Heart left ventricle (tissue), 16 donors: Measurements from ENCODE around the gene NR5A2. TPM values are rescaled to one million over a fixed set of nuclear protein-coding genes. Genes with fewer than 3 reads are reported as not detected.

ENCODE experiments used
- ATAC-seq, 4 donors: fragments of 200-7000 bp; cut with Tn5 transposase; one replicate each; pipeline ENCODE4 v1.9.1; 2020 to 2022; ENCODE audit warnings: moderate library complexity in 4 of 4, mild to moderate bottlenecking in 3 of 4, moderate number of reproducible peaks in 1 of 4
- DNase-seq, 5 donors: peaks; one replicate each; pipeline ENCODE4 v3.0.0-alpha.2; 2020
- H3K27ac ChIP-seq, 12 donors: fragments of 200-600 bp; sonication (generic) in 4 of 12; one replicate each; pipeline versions ENCODE4 v1.5.0 to v1.8.0; 2016 to 2022; ENCODE audit warnings: mild to moderate bottlenecking in 2 of 12
- H3K27me3 ChIP-seq, 9 donors: fragments of 200-600 bp; sonication (generic) in 2 of 9; one replicate each; pipeline versions ENCODE4 v1.5.1 to v1.8.0; 2016 to 2022; ENCODE audit warnings: mild to moderate bottlenecking in 3 of 9
- H3K36me3 ChIP-seq, 9 donors: fragments of 200-600 bp; sonication (generic) in 2 of 9; one replicate each; pipeline versions ENCODE4 v1.5.0 to v1.8.0; 2018 to 2022; ENCODE audit warnings: mild to moderate bottlenecking in 2 of 9
- H3K4me1 ChIP-seq, 12 donors: fragments of 200-600 bp; sonication (generic) in 4 of 12; one replicate each; pipeline versions ENCODE4 v1.5.0 to v1.8.0; 2016 to 2022; ENCODE audit warnings: mild to moderate bottlenecking in 3 of 12
- H3K4me3 ChIP-seq, 12 donors: fragments of 200-600 bp; sonication (generic) in 4 of 12; one replicate each; pipeline versions ENCODE4 v1.5.0 to v1.8.0; 2017 to 2022; ENCODE audit warnings: mild to moderate bottlenecking in 9 of 12, moderate library complexity in 4 of 12
- H3K9me3 ChIP-seq, 12 donors: fragments of 200-600 bp; sonication (generic) in 4 of 12; one replicate each; pipeline versions ENCODE4 v1.5.0 to v1.8.0; 2016 to 2022; ENCODE audit warnings: mild to moderate bottlenecking in 1 of 12
- CTCF ChIP-seq, 12 donors: fragments of 200-600 bp; sonication (generic) in 4 of 12; IDR thresholded peaks; one replicate each; pipeline versions ENCODE4 v1.5.0 to v1.8.0; 2018 to 2022; ENCODE audit warnings: antibody characterized with exemption in 12 of 12, mild to moderate bottlenecking in 5 of 12
- POLR2A ChIP-seq, 2 donors: fragments of 450-650 bp; IDR thresholded peaks; one replicate each; pipeline ENCODE4 v1.6.1; 2017; ENCODE audit warnings: antibody characterized with exemption in 2 of 2, mild to moderate bottlenecking in 2 of 2, moderate library complexity in 2 of 2
- WGBS, 4 donors: extraction: QIAGEN DNeasy Blood & Tissue Kit in 2 of 4; methylation state at CpG; one replicate each; pipeline versions ENCODE4 v1.1.5 to v1.1.7; 2013 to 2018; 5-methylcytosine and 5-hydroxymethylcytosine counted together
- intact Hi-C, 10 donors: fragments of 100-400 bp; cut with DNase I; formaldehyde crosslinking; loops; one replicate each; pipeline versions ENCODE4 v1.11.1 to v1.14.2; 2022
- polyA plus RNA-seq, 2 donors: library from polyadenylated mRNA; stranded (reverse); fragments of 200-250 nt; gene quantifications; one replicate each; pipeline ENCODE4 v1.2.3, GENCODE V29; 2013
- total RNA-seq, 9 donors: library from RNA; depleted of rRNA in 2 of 9; stranded (reverse); fragments of >200 nt in 2 of 9; fragmentation: NEBNext Ultra II Directional in 3 of 9; extraction: Animal tissue kit (Norgen Biotek cat#: 25700) in 3 of 9; gene quantifications; one replicate each; pipeline versions ENCODE4 v1.1.0 to v1.2.4, GENCODE V29; 2016 to 2023
- donor health status: ischemic (EF 13 %, LVEDD 7.1; RV severe dilation, severe dysfunction).
- donor health status: healthy with polysubstance abuse.
- donor health status: DM: no; HTN: yes; CAD: no.
- donor health status: DM: no; HTN: no; CAD: no.
- donor health status: ischemic (EF 25% LVEDD 6.9; RV normal size, moderate dysfunction).
- donor health status: ischemic (EF 25% LVEDD 5.7; RV mildly dilated, moderate dysfunction).
- donor health status: healthy.
- donor health status: DM: yes; HTN: yes; CAD: no.
- donor health status: ischemic (EF 35%, LVEDD 5.7; RV mildly dilated, moderate dysfunction).
- donor health status: nonischemic (EF 11% LVEDD 7.7; RV severe dilation, severe dysfunction).
- donor health status: DM: yes; HTN: yes; CAD: no.
- donor health status: PGD.
- donor health status: ischemic (EF 29% LVEDD 5.4; RV normal size, mild dysfunction).
- donor health status: nonischemic (EF 23%, LVEDD 6.1; RV moderate dilation, normal function).

Gene NR5A2
- total and polyA plus RNA-seq, 11 donors: 0.30 to 2.7 (median 1.0) TPM

- DNase-seq (no peak), ATAC-seq (no peak)
- WGBS, 4 donors: 79 to 84% (median 82%) methylated on average over 2 of the region's 2 CpGs
- H3K9me3 ChIP-seq: no peaks in the 10 kb centered on the region
- intact Hi-C loops: no loop called here
- no peak for TF ChIP-seq POLR2A (IDR thresholded peaks at IDR 0.05)
- no peak for TF ChIP-seq CTCF (IDR thresholded peaks at IDR 0.05)
- H3K27me3 ChIP-seq: peaks cover 0 to 7% (median 0%) of the 10 kb centered on the region in 9 donors
- H3K4me1 ChIP-seq: peaks cover 0 to 5% (median 0%) of the 10 kb centered on the region in 12 donors
- H3K4me3 ChIP-seq: no peak overlapping the region
- no peak overlapping the region for H3K27ac ChIP-seq
- no peaks in the 10 kb centered on the region for H3K36me3 ChIP-seq
Measured at GRCh38 chr1:200082329-200082728, 54.8 kb downstream of the NR5A2 start.

GRCh38 chr1:200090252-200091159 lies 63.0 kb downstream of the NR5A2 start:
- DNase-seq (no peak), ATAC-seq (no peak)
- H3K4me3 ChIP-seq: no peak overlapping the region
- WGBS, 4 donors: 73 to 81% (median 77%) methylated on average over 5 of the region's 5 CpGs
- no peak overlapping the region for H3K27ac ChIP-seq
- no peaks in the 10 kb centered on the region for H3K4me1 ChIP-seq
- no peaks in the 10 kb centered on the region for H3K36me3 ChIP-seq
- TF ChIP-seq CTCF (IDR thresholded peaks at IDR 0.05) (peak in 3 of 12 donors; percentile 10 to 27 (median 14)), POLR2A (IDR thresholded peaks at IDR 0.05) (no peak)
- intact Hi-C loops: no loop called here
- H3K9me3 ChIP-seq: no peaks in the 10 kb centered on the region
- peaks cover 0 to 4% (median 0%) of the 10 kb centered on the region in 9 donors for H3K27me3 ChIP-seq

GRCh38 chr1:200095057-200095577 lies 67.6 kb downstream of the NR5A2 start:
- Histone ChIP-seq H3K4me3 (no peak overlapping the region), H3K27ac (no peak overlapping the region), H3K4me1 (peaks cover 3 to 16% (median 9%) of the 10 kb centered on the region in 12 donors), H3K27me3 (no peaks in the 10 kb centered on the region), H3K36me3 (no peaks in the 10 kb centered on the region), H3K9me3 (no peaks in the 10 kb centered on the region)
- intact Hi-C loops: no loop called here
- no peak for TF ChIP-seq POLR2A (IDR thresholded peaks at IDR 0.05)
- WGBS, 4 donors: 67 to 77% (median 72%) methylated on average over 2 of the region's 2 CpGs
- peak in 2 of 4 donors; percentile 22 to 42 for ATAC-seq
- no peak for DNase-seq

- Histone ChIP-seq H3K9me3 (no peaks in the 10 kb centered on the region), H3K27ac (no peak overlapping the region), H3K4me1 (peaks cover 3 to 17% (median 9%) of the 10 kb centered on the region in 12 donors), H3K36me3 (no peaks in the 10 kb centered on the region), H3K4me3 (no peak overlapping the region), H3K27me3 (no peaks in the 10 kb centered on the region)
- WGBS, 4 donors: 90 to 95% (median 91%) methylated on average over 3 of the region's 3 CpGs
- no peak for DNase-seq
- intact Hi-C loops: no loop called here
- no peak for TF ChIP-seq CTCF (IDR thresholded peaks at IDR 0.05)
- no peak for TF ChIP-seq POLR2A (IDR thresholded peaks at IDR 0.05)
- ATAC-seq: no peak
Measured at GRCh38 chr1:200096774-200097173, 69.3 kb downstream of the NR5A2 start.
